K562 (cell line): ENCODE measurements around the gene CDK11B. TPM values are rescaled to one million over a fixed set of nuclear protein-coding genes. Genes with fewer than 3 reads are reported as not detected.
A peak's percentile ranks its signal among the peaks of the same experiment; 100 is the strongest.
"Not testable (repeated sequence)": the region's sequence is repeated elsewhere in the genome, so short reads cannot be mapped to it uniquely, and the experiment has no call there.

Experiments used
- ATF1 ChIP-seq, 2 experiments: fragments of 450-650 bp in 1 of 2; IDR thresholded peaks; 2 replicates each; pipeline ENCODE4 v1.6.1; 2016; ENCODE audit warnings: missing compliant biosample characterization in 1 of 2, missing genetic modification characterization in 1 of 2
- CXXC5 ChIP-seq: fragments of 250-450 bp; sonication (Bioruptor Pico); IDR thresholded peaks from 2 replicates; pipeline ENCODE4 v1.8.0; 2022; ENCODE audit warnings: inconsistent platforms, mild to moderate bottlenecking, moderate library complexity
- E2F8 ChIP-seq: fragments of 450-650 bp; IDR thresholded peaks from 2 replicates; pipeline ENCODE4 v1.7.1; 2018; ENCODE audit warnings: mild to moderate bottlenecking, low read depth; ENCODE audit not compliant: partially characterized antibody
- ELF1 ChIP-seq: fragments of 200-800 bp; sonication (Bioruptor generic); IDR thresholded peaks from 2 replicates; pipeline ENCODE4 v1.6.1; 2016; ENCODE audit warnings: missing genetic modification characterization, missing compliant biosample characterization
- HNRNPLL ChIP-seq: fragments of 200-400 bp; formaldehyde crosslinking; IDR thresholded peaks from 2 replicates; pipeline ENCODE4 v1.6.1; 2017; ENCODE audit warnings: low read length, low read depth, mild to moderate bottlenecking; ENCODE audit not compliant: poor library complexity, severe bottlenecking
- KHSRP ChIP-seq: fragments of 450-650 bp; IDR thresholded peaks from 2 replicates; pipeline ENCODE4 v1.6.1; 2017
- NFE2 ChIP-seq: IDR thresholded peaks from 2 replicates; pipeline ENCODE4 v1.6.1; 2014; ENCODE audit warnings: antibody characterized with exemption, low read depth
- POLR2G ChIP-seq: fragments of 200-400 bp; formaldehyde crosslinking; IDR thresholded peaks from 2 replicates; pipeline ENCODE4 v1.6.1; 2017; ENCODE audit warnings: low read depth, mild to moderate bottlenecking, antibody characterized with exemption, low read length, moderate library complexity
- SIX5 ChIP-seq, 2 experiments: IDR thresholded peaks; 2 replicates each; pipeline ENCODE4 v1.6.1; 2011; ENCODE audit warnings: low read length in 2 of 2, borderline replicate concordance in 1 of 2, low read depth in 1 of 2, mild to moderate bottlenecking in 1 of 2, moderate library complexity in 1 of 2; ENCODE audit not compliant: insufficient read depth in 1 of 2
- SMAD4 ChIP-seq: fragments of 250-450 bp; sonication (Bioruptor Pico); conservative IDR thresholded peaks from 2 replicates; pipeline ENCODE4 v1.8.0; 2021; ENCODE audit warnings: inconsistent platforms, mild to moderate bottlenecking, moderate library complexity
- TCF7 ChIP-seq: sonication (generic); IDR thresholded peaks from 2 replicates; pipeline ENCODE4 v1.6.1; 2016; ENCODE audit warnings: antibody characterized with exemption, borderline replicate concordance
- ZNF212 ChIP-seq: fragments of 450-650 bp; formaldehyde crosslinking; IDR thresholded peaks from 2 replicates; pipeline ENCODE4 v1.4.0; 2020; ENCODE audit warnings: mild to moderate bottlenecking
- polyA plus RNA-seq, 8 experiments: library from polyadenylated mRNA; depleted of rRNA in 4 of 8; stranded (reverse) in 5 of 8; unstranded in 3 of 8; fragments of >200 nt; fragmentation: Nextera tagmentation in 2 of 8; fragmentation: Illumina TruSeq in 1 of 8; extraction: Ambion mirVana in 2 of 8; extraction: Trizol in 1 of 8; gene quantifications; 2 replicates each; pipeline versions ENCODE4 v1.2.1 to v1.2.3, GENCODE V29; 2011 to 2014; ENCODE audit warnings: inconsistent platforms in 1 of 8, missing spikeins in 1 of 8
- total RNA-seq, 7 experiments: library from RNA; depleted of rRNA in 6 of 7; stranded (reverse); fragments of >200 nt in 6 of 7; fragmentation: Illumina TruSeq in 2 of 7; extraction: Trizol in 2 of 7; gene quantifications; 2 replicates each; pipeline versions ENCODE4 v1.2.1 to v1.2.3, GENCODE V29; 2011 to 2021; ENCODE audit warnings: low replicate concordance in 1 of 7
- TF ChIP-seq, protein P1 (sequence below), 2 experiments: fragments of 450-650 bp; conservative IDR thresholded peaks; 2 replicates each; pipeline ENCODE4 v1.6.1; 2017; ENCODE audit warnings: mild to moderate bottlenecking in 2 of 2, moderate library complexity in 2 of 2
- TF ChIP-seq, protein P2 (sequence below): fragments of 200-800 bp; sonication (Bioruptor generic); IDR thresholded peaks from 2 replicates; pipeline ENCODE4 v1.6.1; 2017; ENCODE audit warnings: missing genetic modification characterization, missing compliant biosample characterization
- TF ChIP-seq, protein P3 (sequence below): fragments of 250-450 bp; sonication (Bioruptor Pico); IDR thresholded peaks from 2 replicates; pipeline ENCODE4 v1.4.0; 2020
- TF ChIP-seq, protein P4 (sequence below): fragments of 250-450 bp; sonication (Bioruptor Pico); IDR thresholded peaks from 2 replicates; pipeline ENCODE4 v1.9.0; 2021; ENCODE audit warnings: mild to moderate bottlenecking

Gene CDK11B
- total and polyA plus RNA-seq, 9 of the 15 experiments (the other 6 are each of a cell fraction or from before 2014, with no cell fraction given), result 2.8 to 52.2 (median 19.5) TPM

GRCh38 chr1:1658583-1659549 lies at the start of gene CDK11B (continued):
- TF ChIP-seq, protein P1, sequence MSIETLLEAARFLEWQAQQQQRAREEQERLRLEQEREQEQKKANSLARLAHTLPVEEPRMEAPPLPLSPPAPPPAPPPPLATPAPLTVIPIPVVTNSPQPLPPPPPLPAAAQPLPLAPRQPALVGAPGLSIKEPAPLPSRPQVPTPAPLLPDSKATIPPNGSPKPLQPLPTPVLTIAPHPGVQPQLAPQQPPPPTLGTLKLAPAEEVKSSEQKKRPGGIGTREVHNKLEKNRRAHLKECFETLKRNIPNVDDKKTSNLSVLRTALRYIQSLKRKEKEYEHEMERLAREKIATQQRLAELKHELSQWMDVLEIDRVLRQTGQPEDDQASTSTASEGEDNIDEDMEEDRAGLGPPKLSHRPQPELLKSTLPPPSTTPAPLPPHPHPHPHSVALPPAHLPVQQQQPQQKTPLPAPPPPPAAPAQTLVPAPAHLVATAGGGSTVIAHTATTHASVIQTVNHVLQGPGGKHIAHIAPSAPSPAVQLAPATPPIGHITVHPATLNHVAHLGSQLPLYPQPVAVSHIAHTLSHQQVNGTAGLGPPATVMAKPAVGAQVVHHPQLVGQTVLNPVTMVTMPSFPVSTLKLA (conservative IDR thresholded peaks at IDR 0.05), result peak; percentile 91 to 96
- TF ChIP-seq, protein P2, sequence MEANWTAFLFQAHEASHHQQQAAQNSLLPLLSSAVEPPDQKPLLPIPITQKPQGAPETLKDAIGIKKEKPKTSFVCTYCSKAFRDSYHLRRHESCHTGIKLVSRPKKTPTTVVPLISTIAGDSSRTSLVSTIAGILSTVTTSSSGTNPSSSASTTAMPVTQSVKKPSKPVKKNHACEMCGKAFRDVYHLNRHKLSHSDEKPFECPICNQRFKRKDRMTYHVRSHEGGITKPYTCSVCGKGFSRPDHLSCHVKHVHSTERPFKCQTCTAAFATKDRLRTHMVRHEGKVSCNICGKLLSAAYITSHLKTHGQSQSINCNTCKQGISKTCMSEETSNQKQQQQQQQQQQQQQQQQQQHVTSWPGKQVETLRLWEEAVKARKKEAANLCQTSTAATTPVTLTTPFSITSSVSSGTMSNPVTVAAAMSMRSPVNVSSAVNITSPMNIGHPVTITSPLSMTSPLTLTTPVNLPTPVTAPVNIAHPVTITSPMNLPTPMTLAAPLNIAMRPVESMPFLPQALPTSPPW (CRISPR knock-in tag), result peak; percentile 42; the same call in 1 of the 2 replicates
- TF ChIP-seq SMAD4 (CRISPR knock-in tag) (peak; percentile 69; the same call in 1 of the 2 replicates), ZNF212 (CRISPR knock-in tag) (peak; percentile 41; the same call in 1 of the 2 replicates), E2F8 (peak; percentile 98), KHSRP (peak; percentile 96), NFE2 (peak; percentile 68), POLR2G (peak; percentile 67), SIX5 (IDR thresholded peaks at IDR 0.05; ENCODE audit: borderline replicate concordance in 1 of 2, insufficient read depth in 1 of 2, low read depth in 1 of 2, low read length in 2 of 2) (peak in 1 of 2 experiments; percentile 39; a peak in 1 of 4 replicates), CXXC5 (CRISPR knock-in tag) (peak; percentile 96), ATF1 (tag; IDR thresholded peaks at IDR 0.05) (peak; percentile 100), ELF1 (peak; percentile 96), HNRNPLL (peak; percentile 57), TCF7 (peak; percentile 51; the same call in 1 of the 2 replicates)
- TF ChIP-seq, protein P3, sequence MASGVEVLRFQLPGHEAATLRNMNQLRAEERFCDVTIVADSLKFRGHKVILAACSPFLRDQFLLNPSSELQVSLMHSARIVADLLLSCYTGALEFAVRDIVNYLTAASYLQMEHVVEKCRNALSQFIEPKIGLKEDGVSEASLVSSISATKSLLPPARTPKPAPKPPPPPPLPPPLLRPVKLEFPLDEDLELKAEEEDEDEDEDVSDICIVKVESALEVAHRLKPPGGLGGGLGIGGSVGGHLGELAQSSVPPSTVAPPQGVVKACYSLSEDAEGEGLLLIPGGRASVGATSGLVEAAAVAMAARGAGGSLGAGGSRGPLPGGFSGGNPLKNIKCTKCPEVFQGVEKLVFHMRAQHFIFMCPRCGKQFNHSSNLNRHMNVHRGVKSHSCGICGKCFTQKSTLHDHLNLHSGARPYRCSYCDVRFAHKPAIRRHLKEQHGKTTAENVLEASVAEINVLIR (CRISPR knock-in tag), result peak; percentile 99
- TF ChIP-seq ATF1 (CRISPR knock-in tag; IDR thresholded peaks at IDR 0.05), result not testable (repeated sequence)
- TF ChIP-seq, protein P4, sequence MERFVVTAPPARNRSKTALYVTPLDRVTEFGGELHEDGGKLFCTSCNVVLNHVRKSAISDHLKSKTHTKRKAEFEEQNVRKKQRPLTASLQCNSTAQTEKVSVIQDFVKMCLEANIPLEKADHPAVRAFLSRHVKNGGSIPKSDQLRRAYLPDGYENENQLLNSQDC (CRISPR knock-in tag), result peak; percentile 94; the same call in 1 of the 2 replicates
